Measurements from ENCODE around the gene SECISBP2. TPM values are rescaled to one million over a fixed set of nuclear protein-coding genes. Genes with fewer than 3 reads are reported as not detected.

The SECISBP2 gene
- polyA plus RNA-seq, 1 of the 3 experiments (the other 2 are of a cell fraction), result 21.2 TPM

- Histone ChIP-seq H3K9ac (no peak overlapping the region), H3F3A (replicated peaks; ENCODE audit: insufficient read depth) (no peaks in the 10 kb centered on the region), H3K79me2 (ENCODE audit: insufficient read depth) (no peaks in the 10 kb centered on the region), H3K4me1 (ENCODE audit: control insufficient read depth in 1 of 2, insufficient read depth in 2 of 2, low read depth in 1 of 2, low read length in 1 of 2) (peaks cover 0 to 3% of the 10 kb centered on the region in 2 experiments; a peak in 1 of 4 replicates), H3K27ac (ENCODE audit: low read depth in 2 of 2, low read length in 1 of 2) (no peak overlapping the region; a peak in 1 of 4 replicates), H4K20me1 (ENCODE audit: insufficient read depth) (no peaks in the 10 kb centered on the region), H3K4me3 (ENCODE audit: low read depth in 2 of 2, low read length in 1 of 2) (no peak overlapping the region), H3K9me2 (no peaks in the 10 kb centered on the region), H3K9me3 (no peaks in the 10 kb centered on the region), H3K27me3 (ENCODE audit: insufficient read depth) (no peaks in the 10 kb centered on the region), H3K4me2 (no peak overlapping the region), H2AFZ (ENCODE audit: low read depth) (no peak overlapping the region), H3K36me3 (replicated peaks in 1 of 2; ENCODE audit: control insufficient read depth in 1 of 2, insufficient read depth in 2 of 2, low read length in 1 of 2) (peaks cover 43 to 93% of the 10 kb centered on the region in 2 experiments)
- POLR2A ChIA-PET, result no interaction called here
- 94% methylated on average over 3 of the region's 3 CpGs for WGBS (ENCODE audit: low lambda C conversion rate)
- no peak for DNase-seq
- TF ChIP-seq TCF12 (IDR thresholded peaks at IDR 0.05) (no peak), EZH2phosphoT487 (IDR thresholded peaks at IDR 0.05; ENCODE audit: borderline replicate concordance, low read depth) (no peak), REST (IDR thresholded peaks at IDR 0.05; ENCODE audit: low read depth, low read length) (no peak), MXI1 (IDR thresholded peaks at IDR 0.05; ENCODE audit: low read depth, low read length) (no peak), FOXM1 (IDR thresholded peaks at IDR 0.05; ENCODE audit: low read depth) (no peak), YY1 (IDR thresholded peaks at IDR 0.05; ENCODE audit: low read depth) (no peak)
- TF ChIP-seq, protein P1, sequence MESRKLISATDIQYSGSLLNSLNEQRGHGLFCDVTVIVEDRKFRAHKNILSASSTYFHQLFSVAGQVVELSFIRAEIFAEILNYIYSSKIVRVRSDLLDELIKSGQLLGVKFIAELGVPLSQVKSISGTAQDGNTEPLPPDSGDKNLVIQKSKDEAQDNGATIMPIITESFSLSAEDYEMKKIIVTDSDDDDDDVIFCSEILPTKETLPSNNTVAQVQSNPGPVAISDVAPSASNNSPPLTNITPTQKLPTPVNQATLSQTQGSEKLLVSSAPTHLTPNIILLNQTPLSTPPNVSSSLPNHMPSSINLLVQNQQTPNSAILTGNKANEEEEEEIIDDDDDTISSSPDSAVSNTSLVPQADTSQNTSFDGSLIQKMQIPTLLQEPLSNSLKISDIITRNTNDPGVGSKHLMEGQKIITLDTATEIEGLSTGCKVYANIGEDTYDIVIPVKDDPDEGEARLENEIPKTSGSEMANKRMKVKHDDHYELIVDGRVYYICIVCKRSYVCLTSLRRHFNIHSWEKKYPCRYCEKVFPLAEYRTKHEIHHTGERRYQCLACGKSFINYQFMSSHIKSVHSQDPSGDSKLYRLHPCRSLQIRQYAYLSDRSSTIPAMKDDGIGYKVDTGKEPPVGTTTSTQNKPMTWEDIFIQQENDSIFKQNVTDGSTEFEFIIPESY (IDR thresholded peaks at IDR 0.05; ENCODE audit: borderline replicate concordance, low read depth), result no peak
- CTCF ChIA-PET, result interaction anchor here (1.1 kb wide), 1 partner anchor 204 kb away, joined by 3 read pairs; no protein-coding TSS in a partner anchor
Measured at GRCh38 chr9:89352451-89352850, 34.2 kb downstream of the SECISBP2 start.

DNA sequence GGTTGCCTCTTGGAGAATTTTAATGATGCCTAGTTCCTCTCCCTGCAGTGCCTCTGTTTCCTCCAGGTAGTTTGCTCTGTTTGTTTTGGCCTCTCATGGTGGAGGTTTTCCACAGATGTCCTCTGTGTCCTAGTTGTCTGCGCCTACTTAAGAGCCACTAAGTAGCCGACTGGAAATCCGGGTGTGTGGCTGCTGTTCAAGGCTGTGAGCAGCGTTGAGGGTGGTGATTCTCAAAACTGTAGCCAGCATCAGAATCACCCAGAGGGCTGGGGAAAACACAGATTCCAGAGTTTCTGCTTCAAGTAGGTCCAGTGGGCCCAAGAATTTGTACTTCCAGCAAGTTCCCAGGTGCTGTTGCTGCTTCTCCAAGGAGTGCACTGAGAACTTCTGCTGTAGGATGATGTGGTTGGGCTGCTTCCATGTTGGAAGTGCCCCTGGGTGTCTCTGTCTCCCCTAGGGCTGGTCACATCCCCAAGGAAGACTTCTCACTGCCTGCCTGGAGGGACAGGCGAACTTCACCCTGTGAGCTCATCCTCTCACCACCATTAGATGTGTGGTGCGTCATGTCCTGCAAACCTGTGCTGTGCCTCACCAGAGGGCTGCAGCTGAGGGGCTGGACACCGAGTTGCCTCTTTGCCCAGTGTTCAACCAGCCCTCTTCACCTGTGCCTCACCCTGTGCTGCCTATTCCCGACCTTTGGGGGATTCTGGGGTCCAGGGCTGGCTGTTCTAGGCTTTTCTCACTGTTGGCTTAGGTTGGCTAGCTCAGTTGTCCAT is 34.8 kb downstream of the SECISBP2 start:
- Histone ChIP-seq H3K4me1 (ENCODE audit: control insufficient read depth in 1 of 2, insufficient read depth in 2 of 2, low read depth in 1 of 2, low read length in 1 of 2) (peaks cover 0 to 8% of the 10 kb centered on the region in 2 experiments; a peak in 1 of 4 replicates), H3K27ac (ENCODE audit: low read depth in 2 of 2, low read length in 1 of 2) (no peak overlapping the region), H3K4me2 (no peak overlapping the region), H3K36me3 (replicated peaks in 1 of 2; ENCODE audit: control insufficient read depth in 1 of 2, insufficient read depth in 2 of 2, low read length in 1 of 2) (peaks cover 43 to 93% of the 10 kb centered on the region in 2 experiments), H2AFZ (ENCODE audit: low read depth) (no peak overlapping the region), H3K9me2 (no peaks in the 10 kb centered on the region), H3K9ac (no peak overlapping the region), H3K9me3 (no peaks in the 10 kb centered on the region), H3K27me3 (ENCODE audit: insufficient read depth) (no peaks in the 10 kb centered on the region), H3F3A (replicated peaks; ENCODE audit: insufficient read depth) (no peaks in the 10 kb centered on the region), H3K79me2 (ENCODE audit: insufficient read depth) (no peaks in the 10 kb centered on the region), H3K4me3 (ENCODE audit: low read depth in 2 of 2, low read length in 1 of 2) (no peak overlapping the region), H4K20me1 (ENCODE audit: insufficient read depth) (no peaks in the 10 kb centered on the region)
- 100% methylated on average over 4 of the region's 8 CpGs for WGBS (ENCODE audit: low lambda C conversion rate)
- no peak for DNase-seq
- POLR2A ChIA-PET, result no interaction called here
- CTCF ChIA-PET, result no interaction called here
- TF ChIP-seq RFX5 (IDR thresholded peaks at IDR 0.05; ENCODE audit: low read length) (no peak), REST (IDR thresholded peaks at IDR 0.05; ENCODE audit: low read depth, low read length) (no peak), MAX (IDR thresholded peaks at IDR 0.05; ENCODE audit: low read depth) (no peak), RAD21 (IDR thresholded peaks at IDR 0.05; ENCODE audit: low read length) (no peak), RXRA (IDR thresholded peaks at IDR 0.05; ENCODE audit: borderline replicate concordance, low read depth) (no peak), NFIC (IDR thresholded peaks at IDR 0.05; ENCODE audit: borderline replicate concordance) (no peak), FOXM1 (IDR thresholded peaks at IDR 0.05; ENCODE audit: low read depth) (no peak)
- TF ChIP-seq, protein P2, sequence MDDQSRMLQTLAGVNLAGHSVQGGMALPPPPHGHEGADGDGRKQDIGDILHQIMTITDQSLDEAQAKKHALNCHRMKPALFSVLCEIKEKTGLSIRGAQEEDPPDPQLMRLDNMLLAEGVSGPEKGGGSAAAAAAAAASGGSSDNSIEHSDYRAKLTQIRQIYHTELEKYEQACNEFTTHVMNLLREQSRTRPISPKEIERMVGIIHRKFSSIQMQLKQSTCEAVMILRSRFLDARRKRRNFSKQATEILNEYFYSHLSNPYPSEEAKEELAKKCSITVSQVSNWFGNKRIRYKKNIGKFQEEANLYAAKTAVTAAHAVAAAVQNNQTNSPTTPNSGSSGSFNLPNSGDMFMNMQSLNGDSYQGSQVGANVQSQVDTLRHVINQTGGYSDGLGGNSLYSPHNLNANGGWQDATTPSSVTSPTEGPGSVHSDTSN (IDR thresholded peaks at IDR 0.05), result no peak
